Erythroblast (primary cell): ENCODE data around the gene TNRC6B.

Experiments used
- GATA1 ChIP-seq: IDR thresholded peaks from 2 replicates; pipeline ENCODE4 v1.6.1; 2011; ENCODE audit warnings: low read depth, mild to moderate bottlenecking, control low read depth, low read length, moderate library complexity
- POLR2A ChIP-seq: IDR thresholded peaks from 2 replicates; pipeline ENCODE4 v1.6.1; 2011; ENCODE audit warnings: mild to moderate bottlenecking, low read length

DNA sequence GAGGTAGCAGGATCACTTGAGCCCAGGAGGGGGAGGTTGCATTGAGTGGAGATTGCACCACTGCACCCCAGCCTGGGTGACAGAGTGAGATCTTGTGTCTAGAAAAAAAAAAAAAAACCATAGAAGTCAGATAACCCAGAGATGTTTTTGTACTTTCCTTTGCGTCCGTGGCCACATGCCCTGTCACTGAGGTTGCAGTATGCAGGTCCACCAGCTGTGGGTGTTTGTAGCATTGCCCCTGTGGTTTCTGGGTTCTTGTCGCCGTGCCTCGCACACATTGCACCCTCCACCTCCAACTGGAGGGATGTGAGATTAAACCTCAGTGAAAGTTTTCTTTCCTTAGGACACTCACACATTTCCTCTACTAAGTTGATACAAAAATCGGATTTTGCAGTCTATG is 70.3 kb downstream of the TNRC6B start:
- TF ChIP-seq POLR2A (no peak), GATA1 (no peak)
